Measurements from ENCODE around the gene DAAM2. TPM values are rescaled to one million over a fixed set of nuclear protein-coding genes. Genes with fewer than 3 reads are reported as not detected.

DAAM2 gene
- total RNA-seq, 2 experiments from 2014 or later = not detected

GRCh38 chr6:39926668-39927067 is 134.5 kb downstream of the DAAM2 start:
- Histone ChIP-seq H3K4me3 (ENCODE audit: low read length) (no peak overlapping the region), H3K4me1 (ENCODE audit: insufficient read depth, low read length) (no peaks in the 10 kb centered on the region), H3K27me3 (ENCODE audit: control insufficient read depth in 1 of 2, insufficient read depth in 2 of 2, low read length in 2 of 2) (no peaks in the 10 kb centered on the region), H3K27ac (ENCODE audit: low read depth in 1 of 2, low read length in 2 of 2) (no peak overlapping the region), H3K36me3 (ENCODE audit: insufficient read depth, low read length) (no peaks in the 10 kb centered on the region), H3K9me3 (ENCODE audit: control insufficient read depth in 1 of 2, insufficient read depth in 1 of 2, low read length in 2 of 2) (peaks cover 0 to 16% of the 10 kb centered on the region in 2 experiments)
- no peak for DNase-seq
- CTCF ChIA-PET = no interaction called here
- peak overlapping the region; percentile 46 for H3K27ac Mint-ChIP-seq
- POLR2A ChIA-PET = no interaction called here
- TF ChIP-seq CTCF (IDR thresholded peaks at IDR 0.05) = no peak
- no peaks in the 10 kb centered on the region for H3K9me3 Mint-ChIP-seq
- ATAC-seq (ENCODE audit: poor library complexity) = no peak
- peaks cover 29% of the 10 kb centered on the region for H3K36me3 Mint-ChIP-seq (ENCODE audit: low read depth)
- no peak overlapping the region for H3K4me3 Mint-ChIP-seq
- intact Hi-C loops (cut with DNase I, micrococcal nuclease) = no loop called here
- H3K27me3 Mint-ChIP-seq = no peaks in the 10 kb centered on the region
- peaks cover 22% of the 10 kb centered on the region for H3K4me1 Mint-ChIP-seq (ENCODE audit: low read depth)

GRCh38 chr6:39927159-39927558 is 135.0 kb downstream of the DAAM2 start:
- Mint-ChIP-seq H3K27ac (no peak overlapping the region), H3K4me3 (no peak overlapping the region), H3K9me3 (no peaks in the 10 kb centered on the region), H3K36me3 (ENCODE audit: low read depth) (peaks cover 24% of the 10 kb centered on the region), H3K27me3 (no peaks in the 10 kb centered on the region), H3K4me1 (ENCODE audit: low read depth) (peaks cover 26% of the 10 kb centered on the region)
- DNase-seq (no peak), ATAC-seq (ENCODE audit: poor library complexity) (no peak)
- intact Hi-C loops (cut with DNase I, micrococcal nuclease) = no loop called here
- Histone ChIP-seq H3K4me3 (ENCODE audit: low read length) (no peak overlapping the region), H3K4me1 (ENCODE audit: insufficient read depth, low read length) (no peaks in the 10 kb centered on the region), H3K27ac (ENCODE audit: low read depth in 1 of 2, low read length in 2 of 2) (no peak overlapping the region), H3K27me3 (ENCODE audit: control insufficient read depth in 1 of 2, insufficient read depth in 2 of 2, low read length in 2 of 2) (no peaks in the 10 kb centered on the region), H3K9me3 (ENCODE audit: control insufficient read depth in 1 of 2, insufficient read depth in 1 of 2, low read length in 2 of 2) (peaks cover 0 to 16% of the 10 kb centered on the region in 2 experiments), H3K36me3 (ENCODE audit: insufficient read depth, low read length) (no peaks in the 10 kb centered on the region)
- CTCF ChIA-PET = no interaction called here
- no peak for TF ChIP-seq CTCF (IDR thresholded peaks at IDR 0.05)
- POLR2A ChIA-PET = no interaction called here

GRCh38 chr6:39929039-39929732 is 137.0 kb downstream of the DAAM2 start:
- H3K27me3 ChIP-seq (ENCODE audit: control insufficient read depth in 1 of 2, insufficient read depth in 2 of 2, low read length in 2 of 2) = no peaks in the 10 kb centered on the region
- H3K4me3 ChIP-seq (ENCODE audit: low read length) = no peak overlapping the region
- Mint-ChIP-seq H3K27me3 (no peaks in the 10 kb centered on the region), H3K27ac (no peak overlapping the region), H3K9me3 (no peaks in the 10 kb centered on the region), H3K36me3 (ENCODE audit: low read depth) (peaks cover 17% of the 10 kb centered on the region), H3K4me1 (ENCODE audit: low read depth) (peaks cover 30% of the 10 kb centered on the region), H3K4me3 (no peak overlapping the region)
- CTCF ChIA-PET = no interaction called here
- TF ChIP-seq CTCF (IDR thresholded peaks at IDR 0.05) = no peak
- DNase-seq (no peak), ATAC-seq (ENCODE audit: poor library complexity) (no peak)
- no peaks in the 10 kb centered on the region for H3K36me3 ChIP-seq (ENCODE audit: insufficient read depth, low read length)
- peaks cover 0 to 19% of the 10 kb centered on the region in 2 experiments for H3K9me3 ChIP-seq (ENCODE audit: control insufficient read depth in 1 of 2, insufficient read depth in 1 of 2, low read length in 2 of 2)
- H3K4me1 ChIP-seq (ENCODE audit: insufficient read depth, low read length) = peaks cover 4% of the 10 kb centered on the region
- H3K27ac ChIP-seq (ENCODE audit: low read depth in 1 of 2, low read length in 2 of 2) = no peak overlapping the region
- POLR2A ChIA-PET = no interaction called here
- intact Hi-C loops (cut with DNase I, micrococcal nuclease) = no loop called here
